ENCODE results near the gene SEMA4A.

GRCh38 chr1:156136970-156137483 lies 16.4 kb upstream of the SEMA4A start:
- TF ChIP-seq CTCF (conservative IDR thresholded peaks at IDR 0.05; ENCODE audit: low read length) (peak; percentile 42; the same call in 1 of the 2 replicates), EZH2phosphoT487 (IDR thresholded peaks at IDR 0.05; ENCODE audit: borderline replicate concordance, low read depth, low read length) (no peak)
